ENCODE measurements around the gene ANP32D.
"Not testable (repeated sequence)": the region's sequence is repeated elsewhere in the genome, so short reads cannot be mapped to it uniquely, and the experiment has no call there.

The ANP32D gene

GRCh38 chr12:48512855-48513254, 40.5 kb downstream of the ANP32D start:
- Mint-ChIP-seq H3K27me3 (peaks cover 24% of the 10 kb centered on the region), H3K27ac (ENCODE audit: low read depth) (no peak overlapping the region), H3K9me3 (no peaks in the 10 kb centered on the region), H3K36me3 (ENCODE audit: insufficient read depth) (peaks cover 3% of the 10 kb centered on the region), H3K4me3 (no peak overlapping the region), H3K4me1 (no peaks in the 10 kb centered on the region)
- ATAC-seq (replicated peaks; ENCODE audit: extremely low read depth, poor library complexity, severe bottlenecking) (no peak), DNase-seq (ENCODE audit: low spot score in 2 of 2) (no peak)

GRCh38 chr12:48514728-48515127, 42.4 kb downstream of the ANP32D start:
- no peak overlapping the region for H3K4me3 Mint-ChIP-seq
- ATAC-seq (replicated peaks; ENCODE audit: extremely low read depth, poor library complexity, severe bottlenecking) (no peak), DNase-seq (ENCODE audit: low spot score in 2 of 2) (no peak)
- H3K27me3 Mint-ChIP-seq = peaks cover 11% of the 10 kb centered on the region
- no peak overlapping the region for H3K27ac Mint-ChIP-seq (ENCODE audit: low read depth)
- no peaks in the 10 kb centered on the region for H3K9me3 Mint-ChIP-seq
- peaks cover 3% of the 10 kb centered on the region for H3K36me3 Mint-ChIP-seq (ENCODE audit: insufficient read depth)
- H3K4me1 Mint-ChIP-seq = no peaks in the 10 kb centered on the region

GRCh38 chr12:48520381-48520780, 48.0 kb downstream of the ANP32D start:
- H3K4me3 Mint-ChIP-seq; H3K36me3 Mint-ChIP-seq (ENCODE audit: insufficient read depth); H3K9me3 Mint-ChIP-seq; H3K27me3 Mint-ChIP-seq; H3K4me1 Mint-ChIP-seq; H3K27ac Mint-ChIP-seq (ENCODE audit: low read depth); ATAC-seq (replicated peaks; ENCODE audit: extremely low read depth, poor library complexity, severe bottlenecking); DNase-seq (ENCODE audit: low spot score in 2 of 2): not testable (repeated sequence)
